Stimulated activated naive B cell treated with anti-CD40 and anti-IgM and Interleukin-4, amounts not matched to agents 10 μg/mL and 1 μg/mL and 100 μg/mL, for 72 hours (primary cell): Measurements from ENCODE around the gene BRCA1.
"Not testable (repeated sequence)": the region's sequence is repeated elsewhere in the genome, so short reads cannot be mapped to it uniquely, and the experiment has no call there.

ENCODE experiments used
- ATAC-seq, 2 donors: fragments of 150-1000 bp; cut with Tn5 transposase; replicated peaks; 2 replicates each; pipeline ENCODE4 v1.10.0; 2021; ENCODE audit warnings: moderate library complexity in 1 of 2
- DNase-seq: peaks from one replicate; pipeline ENCODE4 v3.0.0; 2021
- H3K27ac Mint-ChIP-seq: one replicate; pipeline ENCODE4 v1.8.0; 2022; ENCODE audit warnings: mild to moderate bottlenecking, mixed read lengths
- H3K27me3 Mint-ChIP-seq, 2 donors: one replicate each; pipeline ENCODE4 v1.8.0; 2022; ENCODE audit warnings: mixed read lengths in 2 of 2
- H3K36me3 Mint-ChIP-seq, 2 donors: one replicate each; pipeline ENCODE4 v1.8.0; 2022; ENCODE audit warnings: mixed read lengths in 2 of 2, mild to moderate bottlenecking in 1 of 2
- H3K4me1 Mint-ChIP-seq, 2 donors: one replicate each; pipeline ENCODE4 v1.8.0; 2022; ENCODE audit warnings: mixed read lengths in 2 of 2, mild to moderate bottlenecking in 1 of 2
- H3K4me3 Mint-ChIP-seq, 2 donors: one replicate each; pipeline ENCODE4 v1.8.0; 2022; ENCODE audit warnings: mild to moderate bottlenecking in 2 of 2, mixed read lengths in 2 of 2, moderate library complexity in 1 of 2
- H3K9me3 Mint-ChIP-seq, 2 donors: one replicate each; pipeline ENCODE4 v1.8.0; 2022; ENCODE audit warnings: mixed read lengths in 2 of 2, mild to moderate bottlenecking in 1 of 2

The BRCA1 gene

GRCh38 chr17:43125133-43125966, at the start of gene BRCA1:
TSS of gene BRCA1 (minus strand) at chr17:43125364. CDS start at chr17:43124096, 1,268 bp downstream.
- Mint-ChIP-seq H3K36me3 (peaks cover 26 to 32% of the 10 kb centered on the region in 2 donors), H3K27me3 (no peaks in the 10 kb centered on the region), H3K4me3 (peak within 1 kb of the TSS; percentile 91 to 99), H3K9me3 (no peaks in the 10 kb centered on the region), H3K4me1 (peaks cover 22 to 23% of the 10 kb centered on the region in 2 donors), H3K27ac (peak within 1 kb of the TSS; percentile 99)
- ATAC-seq: peak; percentile 98 to 100
- peak; percentile 95 for DNase-seq

GRCh38 chr17:43171586-43172487, 46.7 kb upstream of the BRCA1 start:
- ATAC-seq: no peak
- no peak overlapping the region for H3K27ac Mint-ChIP-seq
- no peaks in the 10 kb centered on the region for H3K9me3 Mint-ChIP-seq
- peaks cover 0 to 17% of the 10 kb centered on the region in 2 donors for H3K36me3 Mint-ChIP-seq
- no peaks in the 10 kb centered on the region for H3K27me3 Mint-ChIP-seq
- DNase-seq: peak; percentile 2
- no peak overlapping the region for H3K4me3 Mint-ChIP-seq
- peaks cover 15 to 28% of the 10 kb centered on the region in 2 donors for H3K4me1 Mint-ChIP-seq

GRCh38 chr17:43170766-43171585, 45.8 kb upstream of the BRCA1 start, which contains the start of gene NBR1:
TSS of gene NBR1 (plus strand) at chr17:43171214. CDS start at chr17:43175800, 4,586 bp downstream.
- Mint-ChIP-seq H3K27ac (no peak within 1 kb of the TSS), H3K9me3 (no peaks in the 10 kb centered on the region), H3K36me3 (peaks cover 7 to 18% of the 10 kb centered on the region in 2 donors), H3K27me3 (no peaks in the 10 kb centered on the region), H3K4me1 (peaks cover 17 to 28% of the 10 kb centered on the region in 2 donors), H3K4me3 (no peak within 1 kb of the TSS)
- DNase-seq (peak; percentile 98), ATAC-seq (peak; percentile 80)

GRCh38 chr17:43170140-43170765, 45.1 kb upstream of the BRCA1 start:
- no peak overlapping the region for H3K27ac Mint-ChIP-seq
- no peak overlapping the region for H3K4me3 Mint-ChIP-seq
- ATAC-seq (peak; percentile 80 to 82), DNase-seq (peak; percentile 87)
- H3K9me3 Mint-ChIP-seq: no peaks in the 10 kb centered on the region
- peaks cover 9 to 16% of the 10 kb centered on the region in 2 donors for H3K36me3 Mint-ChIP-seq
- H3K4me1 Mint-ChIP-seq: peaks cover 14 to 25% of the 10 kb centered on the region in 2 donors
- H3K27me3 Mint-ChIP-seq: no peaks in the 10 kb centered on the region

- ATAC-seq: peak; percentile 19 to 21
- Mint-ChIP-seq H3K9me3 (no peaks in the 10 kb centered on the region), H3K36me3 (peaks cover 9 to 16% of the 10 kb centered on the region in 2 donors), H3K4me3 (no peak overlapping the region), H3K27me3 (no peaks in the 10 kb centered on the region), H3K4me1 (peaks cover 14 to 26% of the 10 kb centered on the region in 2 donors), H3K27ac (no peak overlapping the region)
- DNase-seq: peak; percentile 30
Observed at GRCh38 chr17:43169561-43170139, 44.5 kb upstream of the BRCA1 start.

GRCh38 chr17:43165971-43166370, 40.8 kb upstream of the BRCA1 start:
- Mint-ChIP-seq H3K36me3 (peaks cover 24 to 36% of the 10 kb centered on the region in 2 donors), H3K27ac (peak overlapping the region; percentile 26), H3K4me3 (peak overlapping the region; percentile 3 to 78), H3K4me1 (peaks cover 13 to 39% of the 10 kb centered on the region in 2 donors)
- not testable (repeated sequence) for H3K9me3 Mint-ChIP-seq, ATAC-seq, DNase-seq, H3K27me3 Mint-ChIP-seq

GRCh38 chr17:43159957-43160356, 34.8 kb upstream of the BRCA1 start:
- not testable (repeated sequence) for DNase-seq, H3K4me3 Mint-ChIP-seq, H3K27ac Mint-ChIP-seq, H3K9me3 Mint-ChIP-seq, H3K27me3 Mint-ChIP-seq, ATAC-seq
- H3K36me3 Mint-ChIP-seq: peaks cover 26 to 29% of the 10 kb centered on the region in 2 donors
- peaks cover 6 to 20% of the 10 kb centered on the region in 2 donors for H3K4me1 Mint-ChIP-seq

GRCh38 chr17:43159232-43159631, 34.1 kb upstream of the BRCA1 start:
- not testable (repeated sequence) for ATAC-seq, H3K9me3 Mint-ChIP-seq, H3K4me3 Mint-ChIP-seq, H3K27ac Mint-ChIP-seq, H3K27me3 Mint-ChIP-seq, DNase-seq
- Mint-ChIP-seq H3K4me1 (peaks cover 3 to 15% of the 10 kb centered on the region in 2 donors), H3K36me3 (peaks cover 26 to 30% of the 10 kb centered on the region in 2 donors)

- Mint-ChIP-seq H3K9me3 (peaks cover 3 to 5% of the 10 kb centered on the region in 2 donors), H3K36me3 (peaks cover 27 to 32% of the 10 kb centered on the region in 2 donors), H3K27me3 (no peaks in the 10 kb centered on the region), H3K4me3 (no peak overlapping the region), H3K4me1 (peaks cover 2 to 6% of the 10 kb centered on the region in 2 donors), H3K27ac (no peak overlapping the region)
- ATAC-seq (no peak), DNase-seq (no peak)
Observed at GRCh38 chr17:43155666-43156065, 30.5 kb upstream of the BRCA1 start.

- not testable (repeated sequence) for H3K4me1 Mint-ChIP-seq, H3K9me3 Mint-ChIP-seq, ATAC-seq, H3K27me3 Mint-ChIP-seq, DNase-seq, H3K4me3 Mint-ChIP-seq, H3K27ac Mint-ChIP-seq
- peaks cover 26 to 39% of the 10 kb centered on the region in 2 donors for H3K36me3 Mint-ChIP-seq
Observed at GRCh38 chr17:43153197-43153835, 28.2 kb upstream of the BRCA1 start.

GRCh38 chr17:43151880-43152456, 26.8 kb upstream of the BRCA1 start:
- Mint-ChIP-seq H3K27ac (no peak overlapping the region), H3K4me1 (peaks cover 0 to 2% of the 10 kb centered on the region in 2 donors), H3K9me3 (peaks cover 3 to 5% of the 10 kb centered on the region in 2 donors), H3K27me3 (no peaks in the 10 kb centered on the region), H3K4me3 (no peak overlapping the region), H3K36me3 (peaks cover 29 to 42% of the 10 kb centered on the region in 2 donors)
- no peak for DNase-seq
- no peak for ATAC-seq

- Mint-ChIP-seq H3K4me3 (no peak overlapping the region), H3K27me3 (no peaks in the 10 kb centered on the region), H3K4me1 (no peaks in the 10 kb centered on the region), H3K36me3 (peaks cover 26 to 29% of the 10 kb centered on the region in 2 donors), H3K27ac (no peak overlapping the region), H3K9me3 (no peaks in the 10 kb centered on the region)
- DNase-seq: no peak
- ATAC-seq: no peak
Observed at GRCh38 chr17:43146649-43147048, 21.5 kb upstream of the BRCA1 start.
